K562 (cell line): Measurements from ENCODE around the gene ODF4. TPM values are rescaled to one million over a fixed set of nuclear protein-coding genes. Genes with fewer than 3 reads are reported as not detected.

Experiments
- ATAC-seq: fragments of 200-7000 bp; cut with Tn5 transposase; 3 replicates; pipeline ENCODE4 v1.9.1; 2020; ENCODE audit warnings: moderate library complexity
- BruUV-seq: library from RNA; stranded (reverse); fragments of 400-500 nt; replicated peaks from 2 replicates; lab custom pipeline; 2021; lab: Mats Ljungman, UMichigan
- CTCF ChIA-PET: fragments of 300-600 bp; formaldehyde crosslinking; extraction: SDS; loops from one replicate; lab custom pipeline; 2021; ENCODE audit warnings: low intra/inter-chr PET ratio; lab: Yijun Ruan, JAX
- POLR2A ChIA-PET: fragments of 300-600, 350-650 bp; sonication (Branson Sonifier 250); formaldehyde crosslinking; extraction: SDS; loops from one replicate; lab custom pipeline; 2021; ENCODE audit warnings: antibody characterized with exemption, inconsistent platforms; lab: Yijun Ruan, JAX
- DNase-seq, 4 experiments: peaks; one replicate each; pipeline versions ENCODE4 v3.0.0 to v3.0.0-alpha.2; 2011 to 2018; ENCODE audit warnings: low spot score in 3 of 4, mixed read lengths in 3 of 4; ENCODE audit errors: extremely low read depth in 1 of 4
- FAIRE-seq: peaks from 2 replicates; lab custom pipeline; 2011; peaks lifted over from hg19 to GRCh38; lab: Jason Lieb, UNC
- H2AFZ ChIP-seq: 2 replicates; pipeline ENCODE4 v1.6.0; 2011; ENCODE audit warnings: low read depth, low read length, control low read depth, inconsistent platforms
- H3K27ac ChIP-seq: fragments of 200-600 bp; 3 replicates; pipeline ENCODE4 v1.8.0; 2011; ENCODE audit warnings: low read depth, mild to moderate bottlenecking, control low read depth, inconsistent platforms, low read length, moderate library complexity, mixed read lengths; ENCODE audit errors: extremely low read depth
- H3K27me3 ChIP-seq, 2 experiments: fragments of 300-600 bp in 1 of 2; 2 replicates in 1 of 2; 3 replicates in 1 of 2; pipeline versions ENCODE4 v1.6.0 to v1.8.0; 2011; ENCODE audit warnings: inconsistent platforms in 2 of 2, low read length in 2 of 2, mild to moderate bottlenecking in 1 of 2, mixed read lengths in 1 of 2, moderate library complexity in 1 of 2; ENCODE audit not compliant: control insufficient read depth in 2 of 2, insufficient read depth in 2 of 2
- H3K36me3 ChIP-seq: fragments of 300-600 bp; 3 replicates; pipeline ENCODE4 v1.8.0; 2011; ENCODE audit warnings: mild to moderate bottlenecking, low read length, inconsistent platforms; ENCODE audit not compliant: control insufficient read depth, insufficient read depth
- H3K4me1 ChIP-seq, 2 experiments: fragments of 200-600 bp in 1 of 2; replicated peaks in 1 of 2; 2 replicates in 1 of 2; 3 replicates in 1 of 2; pipeline versions ENCODE4 v1.5.1 to v1.8.0; 2011; ENCODE audit warnings: inconsistent platforms in 2 of 2, low read length in 2 of 2, mild to moderate bottlenecking in 1 of 2, mixed read lengths in 1 of 2, moderate library complexity in 1 of 2; ENCODE audit not compliant: control insufficient read depth in 2 of 2, insufficient read depth in 2 of 2
- H3K4me2 ChIP-seq: 2 replicates; pipeline ENCODE4 v1.6.1; 2011; ENCODE audit warnings: low read length, control low read depth, inconsistent platforms, mixed read lengths; ENCODE audit not compliant: insufficient read depth
- H3K4me3 ChIP-seq: fragments of 200-600 bp; sonication (generic), shearing (Covaris generic); 2 replicates; pipeline ENCODE4 v1.5.1; 2016; ENCODE audit warnings: control low read depth, inconsistent platforms
- H3K79me2 ChIP-seq: fragments of 200-600 bp; 3 replicates; pipeline ENCODE4 v1.8.0; 2011; ENCODE audit warnings: low read length, inconsistent platforms; ENCODE audit not compliant: control insufficient read depth, insufficient read depth
- H3K9ac ChIP-seq, 2 experiments: 2 replicates each; pipeline versions ENCODE4 v1.6.0 to v1.6.1; 2011; ENCODE audit warnings: low read depth in 2 of 2, low read length in 2 of 2, control low read depth in 1 of 2, inconsistent platforms in 1 of 2, mild to moderate bottlenecking in 1 of 2, mixed read lengths in 1 of 2; ENCODE audit not compliant: insufficient read depth in 1 of 2
- H3K9me1 ChIP-seq: one replicate; pipeline ENCODE4 v1.6.0; 2011; ENCODE audit warnings: inconsistent platforms, mild to moderate bottlenecking, low read length, moderate library complexity; ENCODE audit not compliant: control insufficient read depth, insufficient read depth
- H3K9me3 ChIP-seq: replicated peaks from 2 replicates; pipeline ENCODE4 v1.5.1; 2011; ENCODE audit warnings: low read depth, low read length, inconsistent platforms; ENCODE audit not compliant: control insufficient read depth, insufficient read depth
- H4K20me1 ChIP-seq: replicated peaks from 2 replicates; pipeline ENCODE4 v1.6.1; 2011; ENCODE audit warnings: low read length, inconsistent platforms, mixed read lengths; ENCODE audit not compliant: control insufficient read depth, insufficient read depth
- CBX5 ChIP-seq: IDR thresholded peaks from 2 replicates; pipeline ENCODE4 v1.6.1; 2014; ENCODE audit warnings: low read depth, borderline replicate concordance
- CCNT2 ChIP-seq: IDR thresholded peaks from 2 replicates; pipeline ENCODE4 v1.6.1; 2011; ENCODE audit warnings: borderline replicate concordance, low read depth, mild to moderate bottlenecking, moderate library complexity, mixed read lengths, low read length; ENCODE audit not compliant: insufficient read length; ENCODE audit errors: extremely low read depth
- DACH1 ChIP-seq: fragments of 450-650 bp; IDR thresholded peaks from 2 replicates; pipeline ENCODE4 v1.6.1; 2018; ENCODE audit not compliant: partially characterized antibody
- FOXP1 ChIP-seq: sonication (generic); formaldehyde crosslinking; IDR thresholded peaks from 2 replicates; pipeline ENCODE4 v1.8.0; 2022; ENCODE audit warnings: mild to moderate bottlenecking, missing genetic modification reagents
- GABPA ChIP-seq: fragments of 200-800 bp; sonication (Bioruptor generic); conservative IDR thresholded peaks from 2 replicates; pipeline ENCODE4 v1.6.1; 2016; ENCODE audit warnings: low read depth, missing genetic modification characterization, missing compliant biosample characterization
- HBP1 ChIP-seq: fragments of 450-650 bp; formaldehyde crosslinking; IDR thresholded peaks from 2 replicates; pipeline ENCODE4 v1.4.0; 2022; ENCODE audit warnings: missing genetic modification characterization
- HNRNPK ChIP-seq: fragments of 200-400 bp; formaldehyde crosslinking; IDR thresholded peaks from one replicate; pipeline ENCODE4 v1.6.1; 2018; ENCODE audit warnings: mild to moderate bottlenecking, low read depth, low read length; ENCODE audit not compliant: poor library complexity, severe bottlenecking
- MAFG ChIP-seq: fragments of 450-650 bp; conservative IDR thresholded peaks from 2 replicates; pipeline ENCODE4 v1.6.1; 2016; ENCODE audit warnings: missing genetic modification characterization, missing compliant biosample characterization
- POLR2A ChIP-seq: fragments of 450-650 bp; conservative IDR thresholded peaks from 2 replicates; pipeline ENCODE4 v1.6.1; 2016
- PTRF ChIP-seq: fragments of 450-650 bp; IDR thresholded peaks from 2 replicates; pipeline ENCODE4 v1.6.1; 2016; ENCODE audit warnings: mild to moderate bottlenecking, missing genetic modification characterization, missing compliant biosample characterization
- SRSF1 ChIP-seq: fragments of 200-400 bp; formaldehyde crosslinking; IDR thresholded peaks from 2 replicates; pipeline ENCODE4 v1.6.1; 2017; ENCODE audit warnings: mild to moderate bottlenecking, low read depth, low read length, moderate library complexity
- TRIM24 ChIP-seq, 2 experiments: fragments of 450-650 bp; IDR thresholded peaks; 2 replicates each; pipeline ENCODE4 v1.6.1; 2016
- TSC22D4 ChIP-seq: fragments of 450-650 bp; IDR thresholded peaks from 2 replicates; pipeline ENCODE4 v1.6.1; 2016; ENCODE audit warnings: missing genetic modification characterization, missing biosample characterization, control low read depth
- USF1 ChIP-seq: sonication (generic); formaldehyde crosslinking; IDR thresholded peaks from 2 replicates; pipeline ENCODE4 v1.9.0; 2022; ENCODE audit warnings: mild to moderate bottlenecking, missing genetic modification reagents
- ZNF184 ChIP-seq: sonication (generic); formaldehyde crosslinking; IDR thresholded peaks from 2 replicates; pipeline ENCODE4 v1.5.0; 2020; ENCODE audit warnings: missing genetic modification reagents
- ZNF212 ChIP-seq: fragments of 450-650 bp; formaldehyde crosslinking; IDR thresholded peaks from 2 replicates; pipeline ENCODE4 v1.4.0; 2020; ENCODE audit warnings: mild to moderate bottlenecking
- ZNF217 ChIP-seq: sonication (generic); formaldehyde crosslinking; IDR thresholded peaks from 2 replicates; pipeline ENCODE4 v1.8.0; 2022; ENCODE audit warnings: mild to moderate bottlenecking, missing genetic modification reagents
- ZNF384 ChIP-seq: IDR thresholded peaks from 2 replicates; pipeline ENCODE4 v1.6.1; 2012; ENCODE audit warnings: low read depth, low read length, improper control_type of control experiment
- ZNF592 ChIP-seq: fragments of 450-650 bp; IDR thresholded peaks from 2 replicates; pipeline ENCODE4 v1.6.1; 2017; ENCODE audit warnings: antibody characterized with exemption, mild to moderate bottlenecking
- ZSCAN32 ChIP-seq: fragments of 450-650 bp; formaldehyde crosslinking; IDR thresholded peaks from 2 replicates; pipeline ENCODE4 v1.4.0; 2020; ENCODE audit warnings: mild to moderate bottlenecking, moderate library complexity
- WGBS: fragments of 100-300 bp; shearing (Covaris generic); methylation state at CpG from one replicate; pipeline ENCODE4 v1.1.6; 2016; ENCODE audit warnings: low coverage, mixed read lengths; ENCODE audit not compliant: insufficient coverage; ENCODE audit errors: missing lambda C conversion rate; 5-methylcytosine and 5-hydroxymethylcytosine counted together
- in situ Hi-C: fragments of 300-500 bp; cut with MboI; formaldehyde crosslinking; loops from 4 replicates; pipeline ENCODE4 v1.15.0; 2018; ENCODE audit warnings: inconsistent platforms, mixed read lengths
- intact Hi-C: fragments of 100-400 bp; cut with micrococcal nuclease; formaldehyde crosslinking; loops from 2 replicates; pipeline ENCODE4 v1.14.2; 2022
- polyA plus RNA-seq, 8 experiments: library from polyadenylated mRNA; depleted of rRNA in 4 of 8; stranded (reverse) in 5 of 8; unstranded in 3 of 8; fragments of >200 nt; fragmentation: Nextera tagmentation in 2 of 8; fragmentation: Illumina TruSeq in 1 of 8; extraction: Ambion mirVana in 2 of 8; extraction: Trizol in 1 of 8; gene quantifications; 2 replicates each; pipeline versions ENCODE4 v1.2.1 to v1.2.3, GENCODE V29; 2011 to 2014; ENCODE audit warnings: inconsistent platforms in 1 of 8, missing spikeins in 1 of 8
- total RNA-seq, 7 experiments: library from RNA; depleted of rRNA in 6 of 7; stranded (reverse); fragments of >200 nt in 6 of 7; fragmentation: Illumina TruSeq in 2 of 7; extraction: Trizol in 2 of 7; gene quantifications; 2 replicates each; pipeline versions ENCODE4 v1.2.1 to v1.2.3, GENCODE V29; 2011 to 2021; ENCODE audit warnings: low replicate concordance in 1 of 7

ODF4 gene
- total and polyA plus RNA-seq, 9 of the 15 experiments (the other 6 are each of a cell fraction or from before 2014, with no cell fraction given) = not detected

- intact Hi-C loops (no loop called here), in situ Hi-C loops (no loop called here)
- H3K4me3 ChIP-seq = no peak overlapping the region
- no peaks in the 10 kb centered on the region; a peak in 1 of 5 replicates for H3K27me3 ChIP-seq
- H3K9ac ChIP-seq = no peak overlapping the region
- ChIA-PET POLR2A (interaction anchor here (0.9 kb wide), 1 partner anchor 12 kb away, joined by 3 read pairs; no protein-coding TSS in a partner anchor), CTCF (no interaction called here)
- no peaks in the 10 kb centered on the region for H4K20me1 ChIP-seq
- H3K9me3 ChIP-seq = no peaks in the 10 kb centered on the region
- WGBS = 20% methylated on average over 7 of the region's 7 CpGs
- peaks cover 4 to 10% of the 10 kb centered on the region in 2 experiments; a peak in 3 of 5 replicates for H3K4me1 ChIP-seq
- no TSS peak for BruUV-seq
- TF ChIP-seq POLR2A (no peak), ZNF384 (no peak), MAFG (tag) (no peak), ZNF212 (CRISPR knock-in tag) (no peak), HBP1 (no peak), TRIM24 (IDR thresholded peaks at IDR 0.05) (no peak), ZSCAN32 (CRISPR knock-in tag) (no peak), DACH1 (no peak), SRSF1 (no peak), HNRNPK (no peak), CCNT2 (no peak), ZNF592 (no peak), ZNF184 (CRISPR knock-in tag) (no peak), TSC22D4 (no peak), FOXP1 (CRISPR knock-in tag) (no peak), GABPA (tag) (no peak), USF1 (CRISPR knock-in tag) (no peak), CBX5 (no peak), ZNF217 (CRISPR knock-in tag) (no peak), PTRF (tag) (no peak)
- H2AFZ ChIP-seq = no peak overlapping the region
- H3K4me2 ChIP-seq = no peak overlapping the region
- DNase-seq = no peak
- no peaks in the 10 kb centered on the region for H3K9me1 ChIP-seq
- ATAC-seq = no peak
- H3K79me2 ChIP-seq = no peaks in the 10 kb centered on the region
- H3K36me3 ChIP-seq = no peaks in the 10 kb centered on the region
- FAIRE-seq = no peak
- H3K27ac ChIP-seq = no peak overlapping the region
Measured at GRCh38 chr17:8350339-8350738, 10.7 kb downstream of the ODF4 start.
